Panc1 (cell line): ENCODE data around the gene ORC4.

ENCODE experiments used
- CTCF ChIP-seq: fragments of 450-650 bp; IDR thresholded peaks from 2 replicates; pipeline ENCODE4 v1.5.1; 2017; ENCODE audit warnings: mild to moderate bottlenecking
- POLR2AphosphoS5 ChIP-seq: IDR thresholded peaks from 2 replicates; pipeline ENCODE4 v1.6.1; 2012; ENCODE audit warnings: mild to moderate bottlenecking, low read depth, low read length, moderate library complexity
- REST ChIP-seq, 2 experiments: IDR thresholded peaks; 2 replicates each; pipeline ENCODE4 v1.6.1; 2011 to 2012; ENCODE audit warnings: low read depth in 2 of 2, control low read depth in 1 of 2, low read length in 1 of 2, mild to moderate bottlenecking in 1 of 2, moderate library complexity in 1 of 2; ENCODE audit not compliant: insufficient read depth in 1 of 2
- SIN3A ChIP-seq: IDR thresholded peaks from 2 replicates; pipeline ENCODE4 v1.6.1; 2012; ENCODE audit warnings: low read depth, mild to moderate bottlenecking, low read length, moderate library complexity, borderline replicate concordance; ENCODE audit not compliant: insufficient read depth
- TCF7L2 ChIP-seq: IDR thresholded peaks from 2 replicates; pipeline ENCODE4 v1.6.1; 2011; ENCODE audit warnings: mild to moderate bottlenecking, low read depth, low read length, inconsistent platforms

GRCh38 chr2:147998203-147998602 is 22.3 kb downstream of the ORC4 start:
- no peak for TF ChIP-seq CTCF
- TF ChIP-seq TCF7L2 = no peak
- TF ChIP-seq POLR2AphosphoS5 = no peak
- no peak for TF ChIP-seq REST (IDR thresholded peaks at IDR 0.05; ENCODE audit: insufficient read depth in 1 of 2, low read depth in 2 of 2, low read length in 1 of 2)
- TF ChIP-seq SIN3A = no peak
